GM18907 (cell line): ENCODE results near the gene NR2C2AP.
A peak's percentile ranks its signal among the peaks of the same experiment; 100 is the strongest.
"Not testable (repeated sequence)": the region's sequence is repeated elsewhere in the genome, so short reads cannot be mapped to it uniquely, and the experiment has no call there.

ENCODE experiments used
- ATAC-seq: cut with Tn5 transposase; IDR thresholded peaks from one replicate; pipeline ENCODE4 v1.9.1; 2021; ENCODE audit warnings: mild to moderate bottlenecking, moderate library complexity; ENCODE audit not compliant: unreplicated experiment

Gene NR2C2AP

DNA sequence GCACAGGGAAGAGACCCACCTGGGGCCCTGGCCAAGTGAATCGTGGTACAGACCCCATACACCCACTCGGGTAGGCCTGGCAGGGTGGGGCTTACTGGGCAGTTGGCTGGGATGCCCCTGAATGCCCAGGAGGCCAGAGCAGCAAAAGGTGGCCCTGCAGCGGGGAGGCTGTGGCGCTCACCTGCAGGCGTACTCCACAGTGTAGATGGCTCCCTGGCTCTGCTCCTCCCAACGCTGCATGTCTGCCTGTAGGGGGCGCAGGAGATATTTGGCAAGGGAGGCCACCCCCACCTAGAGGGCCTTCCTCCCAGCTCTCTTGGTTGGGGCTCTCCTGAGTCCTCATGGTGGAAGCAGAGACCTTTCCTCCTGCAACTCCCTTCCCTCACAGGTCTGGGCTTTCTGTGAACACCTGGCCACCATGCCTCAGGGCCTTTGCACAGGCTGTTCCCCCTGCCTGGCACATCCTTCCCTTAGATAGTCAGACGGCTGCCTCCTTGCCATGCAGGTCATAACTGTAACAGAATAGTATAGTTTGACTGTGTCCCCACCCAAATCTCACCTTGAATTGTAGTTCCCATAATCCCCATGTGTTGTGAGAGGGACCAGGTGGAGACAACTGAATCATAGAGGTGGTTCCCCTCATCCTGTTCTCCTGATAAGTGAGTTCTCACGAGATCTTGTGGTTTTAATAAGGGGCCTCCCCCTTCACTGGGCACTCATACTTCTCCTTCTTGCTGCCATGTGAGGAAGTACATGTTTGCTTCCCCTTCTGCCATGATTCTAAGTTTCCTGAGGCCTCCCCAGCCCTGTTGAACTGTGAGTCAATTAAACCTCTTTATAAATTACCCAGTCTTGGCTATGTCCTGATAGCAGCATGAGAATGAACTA lies 17.1 kb downstream of the NR2C2AP start:
- no peak for ATAC-seq

- ATAC-seq = no peak
Observed at GRCh38 chr19:19181488-19181998, 21.7 kb downstream of the NR2C2AP start.

DNA sequence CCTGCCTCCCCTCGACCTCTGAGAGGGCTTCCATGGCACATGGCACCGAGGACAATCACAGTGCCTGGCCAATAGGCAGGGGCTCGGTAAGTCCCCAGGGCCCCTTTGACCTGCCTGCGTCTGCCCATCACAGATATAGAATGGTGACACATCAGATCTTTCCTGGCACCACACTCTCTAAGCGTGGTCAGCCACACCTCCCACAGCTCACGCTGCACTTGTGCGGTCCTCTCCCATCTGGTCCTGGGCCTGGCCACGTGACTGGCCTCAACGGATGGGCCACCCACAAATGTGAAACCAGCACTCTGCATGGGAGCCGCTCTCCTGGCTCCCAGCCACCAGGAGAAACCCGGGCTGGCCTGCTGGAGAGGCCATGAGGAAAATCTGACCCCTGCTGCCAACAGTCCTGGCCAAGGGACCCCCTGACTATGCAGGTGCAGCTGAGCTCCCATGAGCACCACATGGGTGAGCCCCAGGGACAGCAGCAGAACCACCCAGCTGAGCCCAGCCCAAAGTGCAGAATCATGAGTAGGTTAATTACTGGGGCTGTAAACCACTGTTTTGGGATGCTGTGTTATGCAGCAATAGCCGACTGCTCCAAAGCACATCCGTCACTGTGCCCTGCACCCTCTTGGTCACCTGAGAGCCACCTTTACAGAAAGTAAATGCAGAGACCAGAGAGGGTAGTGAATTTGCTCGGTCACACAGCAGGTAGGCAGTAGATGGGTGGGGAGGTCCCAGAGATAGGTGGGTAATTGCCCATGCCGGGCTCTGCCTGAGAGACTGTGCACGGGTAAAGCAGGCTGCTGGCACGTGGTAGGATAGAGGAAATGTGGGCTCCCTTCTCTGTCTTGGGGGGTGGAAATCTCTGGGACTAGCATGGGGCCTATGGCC lies 23.4 kb downstream of the NR2C2AP start:
- ATAC-seq = no peak

- no peak for ATAC-seq
Observed at GRCh38 chr19:19176950-19177349, 26.3 kb downstream of the NR2C2AP start.

DNA sequence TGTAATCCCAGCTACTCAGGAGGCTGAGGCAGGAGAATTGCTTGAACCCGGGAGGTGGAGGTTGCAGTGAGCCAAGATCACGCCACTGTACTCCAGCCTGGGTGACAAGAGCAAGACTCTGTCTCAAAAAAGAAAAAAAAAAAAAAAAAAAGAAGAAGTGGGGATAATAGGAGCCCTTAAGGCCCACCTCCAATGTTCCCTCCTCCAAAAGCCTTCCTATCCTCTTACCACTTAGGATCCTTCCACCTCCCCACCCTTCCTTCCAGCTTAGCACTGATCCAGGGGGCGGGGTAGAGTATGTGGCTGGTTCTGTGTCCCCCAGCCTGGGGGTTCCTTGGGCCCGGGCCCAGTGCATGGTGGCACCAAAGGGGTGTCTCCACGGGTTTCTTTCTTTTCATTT lies 30.0 kb downstream of the NR2C2AP start:
- ATAC-seq = not testable (repeated sequence)

DNA sequence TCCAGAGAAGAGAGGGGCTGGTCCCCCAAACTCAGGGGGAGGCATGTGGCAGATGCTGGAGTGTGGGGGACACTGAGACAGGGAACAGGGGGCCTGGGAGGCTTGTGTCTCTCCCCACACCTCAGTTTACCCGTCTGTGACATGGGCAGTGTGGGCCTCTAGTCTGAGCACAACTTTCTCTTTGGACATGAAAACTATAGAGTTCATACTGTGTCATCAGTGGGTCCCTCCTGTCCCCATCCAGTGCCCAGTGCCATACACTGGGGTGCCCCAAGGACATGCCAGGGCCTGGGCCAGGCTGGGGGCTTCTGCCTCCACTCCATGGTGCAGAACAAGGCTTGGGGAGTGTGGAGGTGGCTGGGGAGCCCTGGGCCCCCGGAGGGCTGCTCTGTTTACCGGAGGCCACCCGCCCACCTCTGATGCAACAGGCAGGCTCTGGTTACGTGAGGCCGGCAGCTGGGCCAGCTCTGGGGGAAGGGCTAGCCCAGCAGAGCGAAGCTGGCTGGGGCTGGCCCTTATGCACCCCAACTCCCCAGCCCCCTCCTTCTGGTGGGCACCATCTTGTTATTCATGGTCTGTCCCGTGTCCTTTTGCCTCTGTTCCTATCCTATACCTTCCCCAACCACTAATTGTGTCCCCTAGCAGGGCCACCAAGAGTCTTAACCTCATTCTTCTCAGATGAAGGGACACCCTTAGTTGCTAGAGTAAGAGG lies 31.2 kb downstream of the NR2C2AP start:
- no peak for ATAC-seq

DNA sequence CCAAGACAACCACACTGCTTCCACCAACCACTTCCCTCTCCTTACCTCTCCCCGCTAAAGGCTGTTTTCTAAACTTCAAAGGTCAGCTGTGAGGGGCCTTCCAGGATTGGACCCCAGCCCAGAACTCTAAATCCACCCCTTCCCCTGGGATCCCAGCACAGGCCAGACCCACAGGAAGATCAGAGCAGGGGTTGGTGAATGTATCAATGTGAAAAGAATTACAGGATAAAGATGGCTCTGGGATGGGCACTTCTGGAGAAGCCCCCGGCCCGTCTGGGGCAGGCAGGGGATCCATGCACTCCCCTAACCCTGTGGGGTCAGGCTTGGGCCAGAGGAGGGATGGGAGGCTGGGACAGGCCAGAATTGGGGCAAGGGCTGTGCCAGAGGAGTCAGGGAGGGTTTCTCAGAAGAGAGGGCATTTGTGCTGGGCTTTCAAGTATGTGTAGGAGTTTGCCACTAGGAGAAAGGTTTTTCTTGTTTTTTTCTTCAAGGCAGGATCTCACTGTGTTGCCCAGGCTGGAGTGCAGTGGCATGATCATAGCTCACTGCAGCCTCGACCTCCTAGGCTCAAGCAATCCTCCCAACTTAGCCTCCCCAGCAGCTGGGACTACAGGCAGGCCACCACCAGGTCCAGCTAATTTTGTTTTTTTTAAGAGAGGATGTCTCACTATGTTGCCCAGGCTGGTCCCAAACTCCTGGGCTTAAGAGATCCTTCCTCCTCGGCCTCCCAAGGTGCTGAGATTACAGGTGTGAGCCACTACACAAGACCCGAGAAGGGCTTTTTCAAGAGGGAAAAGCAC lies 32.1 kb downstream of the NR2C2AP start:
- no peak for ATAC-seq

DNA sequence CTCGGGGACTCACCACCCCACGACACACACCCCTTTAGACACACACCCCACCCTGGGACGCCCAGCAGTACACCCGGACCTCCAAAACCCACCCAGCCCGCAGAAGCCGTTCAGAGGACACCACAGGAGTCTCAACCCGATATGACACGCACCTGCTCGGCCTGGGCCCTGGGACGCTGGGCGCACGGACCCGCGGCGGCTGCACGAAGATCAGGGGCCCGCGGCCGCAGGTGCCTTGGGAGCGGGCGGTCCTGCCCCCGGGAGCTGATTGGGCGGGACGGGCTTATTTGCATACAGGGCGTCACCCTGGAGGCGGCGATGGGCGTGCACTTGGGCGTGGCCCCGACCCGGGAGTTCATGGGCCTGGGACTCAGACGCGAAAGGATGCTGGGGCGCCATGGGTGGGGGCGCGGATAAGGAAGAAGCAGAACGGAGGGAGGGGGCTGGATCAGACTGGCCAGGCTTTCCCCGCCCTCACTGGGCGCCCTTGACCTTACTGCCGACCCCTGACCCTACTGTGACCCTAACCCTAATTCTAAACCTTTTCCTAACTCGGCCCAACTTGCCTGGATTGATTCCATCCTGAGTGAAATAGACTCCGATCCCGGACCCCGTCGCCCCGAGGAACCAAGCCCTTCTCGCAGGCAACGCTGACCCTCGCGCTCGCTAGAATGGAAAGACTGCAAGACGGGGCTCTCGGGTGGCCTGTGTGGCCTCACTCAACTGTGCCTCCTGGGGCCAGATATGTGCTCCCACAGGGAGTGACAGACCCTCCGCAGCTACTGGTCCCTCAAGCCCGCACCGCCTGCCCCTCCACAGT lies 33.0 kb downstream of the NR2C2AP start, which contains the start of gene MEF2B:
Gene MEF2B, minus strand, starts transcription at position 211 of the 820 bp plus-strand sequence. CDS start 19,528 bp downstream, outside the sequence.
- peak; percentile 72 for ATAC-seq

- ATAC-seq = no peak
Observed at GRCh38 chr19:19169236-19170052, 33.8 kb downstream of the NR2C2AP start.

DNA sequence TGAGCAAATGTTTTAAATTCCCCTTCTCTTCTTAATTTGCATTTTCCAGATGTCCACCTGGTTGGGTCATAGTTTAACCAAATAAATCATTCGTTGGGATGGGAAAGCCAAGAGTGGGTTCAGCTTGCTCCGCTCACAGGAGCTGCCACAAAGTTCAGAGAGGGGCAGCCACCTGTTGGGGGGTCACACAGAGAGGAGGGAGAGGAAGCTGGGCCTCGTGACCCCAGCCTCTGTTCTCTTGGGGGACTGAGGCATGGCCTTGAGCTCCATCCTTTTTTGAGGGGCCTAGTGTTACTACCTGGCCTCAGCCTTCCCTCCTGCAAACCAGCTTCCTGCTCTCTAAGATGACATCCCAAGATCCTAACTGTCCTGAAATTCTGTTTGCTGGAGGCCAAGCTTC lies 35.6 kb downstream of the NR2C2AP start:
- ATAC-seq = no peak

- no peak for ATAC-seq
Observed at GRCh38 chr19:19165396-19165795, 37.8 kb downstream of the NR2C2AP start.

DNA sequence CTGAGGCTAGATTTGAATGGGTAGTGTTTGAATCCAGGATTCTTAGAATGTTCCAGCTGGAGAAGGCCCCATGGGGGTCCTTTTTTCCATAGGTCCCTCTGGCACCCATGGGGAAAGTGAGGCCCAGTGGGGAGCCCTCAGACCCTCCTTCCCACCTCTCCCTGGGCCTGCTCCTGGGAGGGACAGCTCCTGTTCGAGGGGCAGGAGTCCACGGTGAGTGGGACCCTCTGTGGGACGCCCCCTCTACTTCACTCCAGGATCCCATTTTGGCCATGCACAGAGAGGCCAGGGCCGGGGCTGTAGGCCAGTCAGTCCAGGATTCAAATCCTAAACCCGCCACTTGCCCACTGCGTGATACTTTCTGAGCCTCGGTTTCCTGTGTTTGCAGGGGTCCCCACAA lies 40.7 kb downstream of the NR2C2AP start:
- no peak for ATAC-seq

DNA sequence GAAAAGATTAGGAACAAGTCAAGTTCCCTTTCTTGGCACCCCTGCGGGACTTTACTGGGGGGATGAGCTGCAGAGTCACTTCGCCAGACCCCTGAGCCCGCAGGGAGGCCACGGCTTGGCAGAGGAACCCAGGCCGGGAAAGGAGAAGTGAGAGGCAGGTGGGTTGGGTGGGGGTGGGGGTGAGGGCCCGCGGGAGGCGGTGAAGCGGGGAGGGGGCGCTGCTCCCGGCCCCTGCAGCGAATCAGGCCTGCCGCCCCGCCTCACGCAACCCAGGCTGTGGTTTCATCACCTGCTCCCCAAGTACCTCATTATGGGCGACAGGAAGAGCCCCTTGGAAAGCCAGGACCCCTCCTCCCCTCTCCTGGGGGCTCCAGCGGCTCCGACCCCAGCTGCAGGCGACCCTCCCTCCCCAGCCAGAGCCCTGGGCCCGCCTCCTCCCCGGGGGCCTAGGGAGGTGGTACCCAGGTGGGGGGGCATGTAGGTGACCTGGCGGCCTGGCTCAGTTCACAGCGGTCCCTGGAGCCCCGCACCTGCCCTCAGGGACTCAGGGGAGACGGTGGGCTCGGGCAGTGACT lies 42.7 kb downstream of the NR2C2AP start:
- no peak for ATAC-seq

GRCh38 chr19:19159534-19159933 lies 43.7 kb downstream of the NR2C2AP start:
- ATAC-seq = no peak

DNA sequence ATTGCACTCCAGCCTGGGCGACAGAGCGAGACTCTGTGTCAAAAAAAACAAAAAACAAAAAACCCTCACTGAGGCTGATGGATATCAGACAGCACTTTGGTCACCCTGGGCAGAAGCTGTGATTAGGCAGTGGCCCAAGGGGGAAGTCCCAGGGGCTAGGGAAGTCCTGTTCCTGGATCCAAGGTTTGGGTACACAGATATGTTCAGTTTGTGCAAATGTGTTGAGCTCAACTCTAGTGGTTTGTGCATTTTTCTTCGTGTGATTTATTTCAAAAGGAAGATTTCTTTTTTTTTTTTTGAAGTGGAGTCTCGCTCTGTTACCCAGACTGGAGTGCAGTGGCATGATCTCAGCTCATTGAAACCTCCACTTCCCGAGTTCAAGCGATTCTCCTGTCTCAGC lies 45.4 kb downstream of the NR2C2AP start:
- no peak for ATAC-seq

GRCh38 chr19:19155495-19156219 lies 47.6 kb downstream of the NR2C2AP start:
- ATAC-seq = peak; percentile 62

DNA sequence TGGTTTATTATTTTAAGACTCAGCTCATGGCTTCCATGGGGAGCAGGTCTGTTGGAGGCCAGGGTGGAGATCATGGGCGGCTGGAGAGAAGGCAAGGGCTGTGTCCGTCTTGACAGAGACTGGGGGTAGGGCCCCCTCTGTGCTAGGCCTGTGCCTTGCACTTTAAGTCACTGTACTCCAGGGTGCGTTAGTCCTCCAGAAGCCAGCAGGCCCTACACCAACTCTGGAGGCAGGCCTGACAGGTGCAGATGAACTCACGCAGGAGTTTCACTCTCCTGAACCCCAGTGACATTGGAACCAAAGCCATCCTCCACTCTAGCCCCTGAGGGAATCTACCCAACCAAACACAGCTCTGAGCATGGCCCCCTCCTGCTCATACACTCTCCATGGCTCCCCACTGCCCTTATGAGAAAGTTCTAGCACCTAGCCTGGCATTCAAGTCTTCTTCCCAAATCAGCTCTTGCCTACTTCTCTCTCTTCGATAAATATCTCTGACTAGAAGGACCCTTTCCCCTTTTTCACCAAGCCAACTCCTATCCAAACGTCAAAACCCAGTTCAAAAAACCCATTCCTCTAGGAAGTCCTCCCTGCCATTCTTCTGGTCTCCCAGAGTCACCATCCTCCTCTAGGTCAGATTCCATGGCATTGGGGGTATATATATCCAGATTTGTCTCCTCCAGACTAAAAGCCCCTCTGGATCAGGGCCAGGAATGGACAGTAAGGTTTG lies 48.3 kb downstream of the NR2C2AP start:
- no peak for ATAC-seq
